K562 (cell line): ENCODE measurements around the gene PTTG1IP. TPM values are rescaled to one million over a fixed set of nuclear protein-coding genes. Genes with fewer than 3 reads are reported as not detected.

Source experiments
- MLLT1 ChIP-seq, 2 experiments: fragments of 450-650 bp; IDR thresholded peaks; 2 replicates each; pipeline ENCODE4 v1.6.1; 2016
- NFE2 ChIP-seq: IDR thresholded peaks from 2 replicates; pipeline ENCODE4 v1.6.1; 2014; ENCODE audit warnings: antibody characterized with exemption, low read depth
- NFE2L1 ChIP-seq: fragments of 450-650 bp; IDR thresholded peaks from 2 replicates; pipeline ENCODE4 v1.6.1; 2016; ENCODE audit warnings: missing genetic modification characterization, low read depth, mild to moderate bottlenecking, missing compliant biosample characterization, moderate library complexity, borderline replicate concordance
- NRF1 ChIP-seq, 2 experiments: fragments of 450-650 bp; IDR thresholded peaks in 1 of 2; conservative IDR thresholded peaks in 1 of 2; 2 replicates each; pipeline ENCODE4 v1.6.1; 2014; ENCODE audit warnings: mild to moderate bottlenecking in 2 of 2
- STAT5A ChIP-seq: IDR thresholded peaks from 2 replicates; pipeline ENCODE4 v1.6.1; 2012; ENCODE audit warnings: low read length, inconsistent platforms, borderline replicate concordance
- TSHZ1 ChIP-seq: fragments of 250-450 bp; sonication (Bioruptor Pico); IDR thresholded peaks from 2 replicates; pipeline ENCODE4 v1.4.0; 2020; ENCODE audit warnings: mild to moderate bottlenecking, moderate library complexity
- ZNF232 ChIP-seq: sonication (generic); formaldehyde crosslinking; IDR thresholded peaks from 2 replicates; pipeline ENCODE4 v1.8.0; 2022; ENCODE audit warnings: mild to moderate bottlenecking, missing genetic modification reagents
- ZNF316 ChIP-seq: fragments of 450-650 bp; IDR thresholded peaks from 2 replicates; pipeline ENCODE4 v1.6.1; 2016
- polyA plus RNA-seq, 8 experiments: library from polyadenylated mRNA; depleted of rRNA in 4 of 8; stranded (reverse) in 5 of 8; unstranded in 3 of 8; fragments of >200 nt; fragmentation: Nextera tagmentation in 2 of 8; fragmentation: Illumina TruSeq in 1 of 8; extraction: Ambion mirVana in 2 of 8; extraction: Trizol in 1 of 8; gene quantifications; 2 replicates each; pipeline versions ENCODE4 v1.2.1 to v1.2.3, GENCODE V29; 2011 to 2014; ENCODE audit warnings: inconsistent platforms in 1 of 8, missing spikeins in 1 of 8
- total RNA-seq, 7 experiments: library from RNA; depleted of rRNA in 6 of 7; stranded (reverse); fragments of >200 nt in 6 of 7; fragmentation: Illumina TruSeq in 2 of 7; extraction: Trizol in 2 of 7; gene quantifications; 2 replicates each; pipeline versions ENCODE4 v1.2.1 to v1.2.3, GENCODE V29; 2011 to 2021; ENCODE audit warnings: low replicate concordance in 1 of 7
- TF ChIP-seq, protein P1 (sequence below): fragments of 450-650 bp; IDR thresholded peaks from 2 replicates; pipeline ENCODE4 v1.6.1; 2017; ENCODE audit warnings: antibody characterized with exemption, mild to moderate bottlenecking

The PTTG1IP gene
- total and polyA plus RNA-seq, 9 of the 15 experiments (the other 6 are each of a cell fraction or from before 2014, with no cell fraction given), result 5.0 to 99.3 (median 82.4) TPM

DNA sequence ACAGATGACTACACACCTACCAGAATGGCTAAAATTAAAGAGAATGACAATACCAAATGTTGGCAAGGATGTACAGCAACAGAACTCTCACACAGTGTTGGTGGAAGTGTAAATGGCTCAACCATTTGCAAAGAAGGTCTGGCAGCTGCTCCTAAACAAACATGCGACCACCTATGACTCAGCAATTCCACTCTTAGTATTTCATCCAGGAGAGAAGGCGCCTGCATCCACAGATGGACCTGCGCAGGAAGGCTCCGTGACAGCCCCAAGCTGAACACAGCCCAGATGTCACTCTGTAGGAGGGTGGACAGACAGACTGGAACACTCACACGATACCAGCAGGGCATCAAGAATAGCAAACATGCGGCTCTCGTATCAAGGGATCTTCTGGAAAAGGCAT lies 6.7 kb downstream of the PTTG1IP start (continued):
- TF ChIP-seq, protein P1, sequence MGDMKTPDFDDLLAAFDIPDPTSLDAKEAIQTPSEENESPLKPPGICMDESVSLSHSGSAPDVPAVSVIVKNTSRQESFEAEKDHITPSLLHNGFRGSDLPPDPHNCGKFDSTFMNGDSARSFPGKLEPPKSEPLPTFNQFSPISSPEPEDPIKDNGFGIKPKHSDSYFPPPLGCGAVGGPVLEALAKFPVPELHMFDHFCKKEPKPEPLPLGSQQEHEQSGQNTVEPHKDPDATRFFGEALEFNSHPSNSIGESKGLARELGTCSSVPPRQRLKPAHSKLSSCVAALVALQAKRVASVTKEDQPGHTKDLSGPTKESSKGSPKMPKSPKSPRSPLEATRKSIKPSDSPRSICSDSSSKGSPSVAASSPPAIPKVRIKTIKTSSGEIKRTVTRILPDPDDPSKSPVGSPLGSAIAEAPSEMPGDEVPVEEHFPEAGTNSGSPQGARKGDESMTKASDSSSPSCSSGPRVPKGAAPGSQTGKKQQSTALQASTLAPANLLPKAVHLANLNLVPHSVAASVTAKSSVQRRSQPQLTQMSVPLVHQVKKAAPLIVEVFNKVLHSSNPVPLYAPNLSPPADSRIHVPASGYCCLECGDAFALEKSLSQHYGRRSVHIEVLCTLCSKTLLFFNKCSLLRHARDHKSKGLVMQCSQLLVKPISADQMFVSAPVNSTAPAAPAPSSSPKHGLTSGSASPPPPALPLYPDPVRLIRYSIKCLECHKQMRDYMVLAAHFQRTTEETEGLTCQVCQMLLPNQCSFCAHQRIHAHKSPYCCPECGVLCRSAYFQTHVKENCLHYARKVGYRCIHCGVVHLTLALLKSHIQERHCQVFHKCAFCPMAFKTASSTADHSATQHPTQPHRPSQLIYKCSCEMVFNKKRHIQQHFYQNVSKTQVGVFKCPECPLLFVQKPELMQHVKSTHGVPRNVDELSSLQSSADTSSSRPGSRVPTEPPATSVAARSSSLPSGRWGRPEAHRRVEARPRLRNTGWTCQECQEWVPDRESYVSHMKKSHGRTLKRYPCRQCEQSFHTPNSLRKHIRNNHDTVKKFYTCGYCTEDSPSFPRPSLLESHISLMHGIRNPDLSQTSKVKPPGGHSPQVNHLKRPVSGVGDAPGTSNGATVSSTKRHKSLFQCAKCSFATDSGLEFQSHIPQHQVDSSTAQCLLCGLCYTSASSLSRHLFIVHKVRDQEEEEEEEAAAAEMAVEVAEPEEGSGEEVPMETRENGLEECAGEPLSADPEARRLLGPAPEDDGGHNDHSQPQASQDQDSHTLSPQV, result peak; percentile 43; the same call in 1 of the 2 replicates
- TF ChIP-seq ZNF232 (CRISPR knock-in tag) (no peak), STAT5A (no peak), NRF1 (conservative IDR thresholded peaks at IDR 0.05 in 1 of 2, IDR thresholded peaks at IDR 0.05 in 1 of 2) (peak; percentile 23 to 47; a peak in 3 of 4 replicates), NFE2 (peak; percentile 89), MLLT1 (IDR thresholded peaks at IDR 0.05) (no peak), TSHZ1 (CRISPR knock-in tag) (no peak), NFE2L1 (peak; percentile 72), ZNF316 (peak; percentile 92)
